IPS-18c (cell line): ENCODE results near the gene HIVEP2.

Experiments
- H3K4me3 ChIP-seq: 2 replicates; pipeline ENCODE4 v1.7.0; 2013; ENCODE audit warnings: low read depth, mild to moderate bottlenecking, low read length, moderate library complexity; ENCODE audit not compliant: insufficient read depth
- H3K9me3 ChIP-seq: one replicate; pipeline ENCODE4 v1.6.1; 2013; ENCODE audit warnings: mild to moderate bottlenecking, low read length, moderate library complexity; ENCODE audit not compliant: control insufficient read depth, insufficient read depth

The HIVEP2 gene

DNA sequence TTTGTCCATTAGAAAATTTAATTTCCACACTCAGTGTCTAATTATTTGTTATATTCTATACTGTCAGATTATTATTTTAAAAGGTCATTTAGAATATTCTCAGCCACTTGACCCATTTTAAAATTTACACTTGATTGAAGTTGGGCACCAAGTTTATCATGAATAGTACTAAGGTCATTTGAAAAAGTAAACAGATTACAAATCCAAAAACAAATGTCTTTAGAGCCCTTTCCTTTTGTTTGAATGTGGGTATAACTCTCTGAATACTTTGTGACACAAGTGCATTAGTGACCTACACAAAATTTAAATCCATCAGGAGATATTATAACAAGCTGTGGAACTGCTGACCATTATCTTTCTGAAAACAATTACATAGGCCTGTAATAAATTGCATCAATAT lies 11.3 kb downstream of the HIVEP2 start:
- H3K9me3 ChIP-seq = no peaks in the 10 kb centered on the region
- H3K4me3 ChIP-seq = no peak overlapping the region

DNA sequence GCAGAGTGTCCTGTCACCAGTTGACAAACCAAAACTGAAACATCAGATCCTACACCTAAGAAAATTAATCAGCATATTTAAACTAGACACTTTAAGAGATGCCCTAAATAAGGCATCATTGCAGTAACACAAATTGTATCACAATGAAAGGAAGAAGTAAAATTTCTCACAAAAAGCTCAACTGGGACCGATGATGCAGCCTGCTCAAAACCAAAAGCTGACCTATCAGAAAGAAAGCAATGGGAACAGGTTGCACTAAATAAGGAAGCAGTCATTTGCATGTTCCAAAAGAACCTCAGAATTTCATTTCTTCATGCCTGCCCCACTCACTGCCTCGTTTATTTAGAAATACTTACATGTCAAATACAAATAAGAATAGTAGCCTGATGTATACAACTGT lies 12.1 kb downstream of the HIVEP2 start:
- Histone ChIP-seq H3K4me3 (no peak overlapping the region), H3K9me3 (no peaks in the 10 kb centered on the region)

DNA sequence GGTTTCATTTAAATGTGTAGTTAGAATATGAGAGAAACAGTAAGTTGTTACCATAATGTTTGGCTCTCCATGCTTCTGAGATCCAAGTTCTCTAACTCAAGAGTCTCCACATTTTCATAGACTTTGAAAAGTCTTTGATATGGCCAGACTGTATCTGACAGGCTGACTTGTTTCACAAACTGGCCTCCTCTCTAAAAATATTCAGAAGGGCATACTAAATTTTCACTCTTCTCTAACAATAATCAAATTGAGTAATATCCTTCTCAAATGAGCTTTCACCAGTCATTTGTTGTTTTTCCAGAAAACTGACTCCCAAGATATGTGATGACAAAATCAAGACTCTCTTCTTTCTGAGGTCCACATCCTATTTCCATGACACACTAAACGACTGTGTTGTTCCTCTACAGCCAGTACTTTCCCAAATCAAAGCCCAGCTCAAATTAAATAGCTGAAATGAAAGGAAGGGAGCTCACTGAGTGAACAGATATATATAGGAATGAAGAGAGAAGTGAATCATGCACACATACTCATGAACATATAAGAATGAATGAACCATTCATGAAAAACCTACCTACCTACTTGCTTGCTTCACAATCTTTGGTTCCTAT lies 15.1 kb downstream of the HIVEP2 start:
- Histone ChIP-seq H3K9me3 (no peaks in the 10 kb centered on the region), H3K4me3 (no peak overlapping the region)

DNA sequence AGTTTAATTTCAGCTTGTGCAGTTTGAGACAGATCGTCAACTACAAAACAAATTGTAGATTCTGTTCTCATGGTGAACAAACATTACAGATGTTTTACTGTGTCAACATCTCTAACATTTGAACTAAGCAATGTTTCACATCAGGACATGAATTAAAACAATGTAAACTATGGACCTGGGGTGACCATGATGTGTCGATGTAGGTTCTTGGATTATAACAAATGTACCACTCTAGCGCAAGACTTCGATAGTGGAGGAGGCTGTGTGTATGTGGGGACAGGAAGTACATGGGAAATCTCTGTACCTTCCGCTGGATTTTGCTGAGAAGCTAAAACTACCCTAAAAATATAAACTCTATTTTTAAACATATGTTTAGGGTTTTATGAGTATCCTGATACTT lies 17.1 kb downstream of the HIVEP2 start:
- Histone ChIP-seq H3K9me3 (no peaks in the 10 kb centered on the region), H3K4me3 (no peak overlapping the region)

DNA sequence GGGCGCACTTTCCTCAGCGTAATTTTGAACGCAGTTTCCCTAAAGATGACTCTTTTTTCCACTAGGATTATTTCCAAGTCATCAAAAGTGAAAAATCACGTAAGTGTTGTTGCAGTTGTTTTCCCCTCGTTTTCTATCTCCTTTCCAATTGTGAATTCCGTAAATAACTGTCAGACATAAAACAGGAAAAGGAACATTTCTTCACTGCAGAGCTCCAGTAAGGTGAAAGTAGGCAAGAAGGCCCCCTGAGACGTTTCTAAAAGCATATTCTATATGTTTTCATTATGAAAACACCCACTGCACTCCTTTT lies 17.8 kb downstream of the HIVEP2 start:
- Histone ChIP-seq H3K4me3 (peak overlapping the region; percentile 62; the same call in 1 of the 2 replicates), H3K9me3 (no peaks in the 10 kb centered on the region)

DNA sequence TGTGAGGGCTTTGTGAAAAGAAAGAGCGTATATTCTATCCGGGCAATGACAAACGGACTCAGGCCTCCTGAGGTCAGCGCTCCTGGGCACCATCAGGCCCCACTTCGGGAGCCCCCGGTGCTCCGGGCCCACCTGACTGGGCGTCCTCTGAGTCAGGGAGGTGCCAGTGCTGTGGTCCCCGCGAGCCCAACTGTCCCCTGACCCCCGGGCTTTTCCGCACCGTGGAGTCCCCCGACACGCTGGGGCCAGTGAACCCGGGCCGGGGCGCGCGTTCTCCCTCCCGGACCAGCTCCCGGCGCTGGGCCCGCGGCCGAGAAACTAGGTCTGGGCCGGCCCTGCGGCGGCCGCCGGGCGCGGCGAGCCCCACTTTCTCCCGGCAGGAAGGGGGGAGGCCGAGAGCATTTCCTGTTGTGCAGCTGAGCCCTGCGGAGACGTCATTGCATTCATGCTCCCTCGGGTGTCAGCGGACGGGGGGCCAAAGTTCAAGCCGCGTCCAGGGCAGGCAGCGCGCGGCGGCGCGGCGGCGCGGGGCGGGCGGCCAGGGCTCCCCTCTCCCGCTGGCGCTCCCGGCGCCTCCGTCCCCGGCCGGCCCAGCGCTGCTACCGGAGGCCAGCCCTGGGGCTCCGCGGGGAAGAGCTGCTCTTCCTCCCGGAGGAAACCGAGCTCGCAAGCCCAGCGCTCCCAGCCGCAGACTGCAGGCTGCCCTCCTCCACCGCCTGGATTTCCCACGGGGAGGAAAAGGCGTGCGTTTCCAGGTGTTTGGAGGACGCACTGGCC lies 18.3 kb downstream of the HIVEP2 start:
- Histone ChIP-seq H3K9me3 (no peaks in the 10 kb centered on the region), H3K4me3 (peak overlapping the region; percentile 62)

DNA sequence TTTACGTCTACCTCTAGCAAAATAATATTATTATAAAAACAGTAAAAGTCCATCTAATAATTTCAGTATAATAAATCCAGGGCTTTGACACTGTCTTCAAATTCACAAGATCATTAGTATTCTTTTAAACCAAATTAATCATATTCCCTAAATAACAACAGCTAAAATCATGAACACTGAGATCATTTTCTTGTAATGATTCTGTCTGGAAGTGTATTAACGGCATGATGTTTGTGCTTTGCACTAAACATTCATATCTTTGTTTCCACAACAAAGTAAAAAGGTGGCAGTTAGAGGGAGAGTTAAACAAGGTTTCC lies 18.8 kb downstream of the HIVEP2 start:
- no peak overlapping the region; the same call in 1 of the 2 replicates for H3K4me3 ChIP-seq

DNA sequence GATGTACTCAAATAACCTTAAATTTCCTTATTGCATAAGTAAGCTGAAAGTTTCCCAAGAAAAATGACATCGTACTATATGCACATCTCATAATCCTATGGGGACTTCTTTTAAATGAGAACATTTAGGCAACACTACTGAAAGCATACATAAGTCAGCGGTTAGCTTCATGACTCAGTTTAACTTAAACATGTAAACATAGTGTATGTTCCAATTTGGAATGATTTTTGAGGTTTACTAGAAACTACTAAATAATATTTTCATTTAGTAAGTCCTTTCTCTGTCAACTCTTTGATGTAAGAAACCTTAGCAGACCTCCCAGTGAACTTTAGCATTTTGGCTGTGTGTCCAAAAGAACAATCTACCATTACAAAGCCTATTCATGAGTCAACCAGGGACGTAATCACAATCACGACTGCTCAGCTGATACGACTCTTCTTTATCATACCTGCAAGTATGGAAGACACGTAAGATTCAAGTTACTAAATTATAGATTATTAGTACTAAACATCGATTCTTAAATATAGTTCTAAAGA lies 19.3 kb downstream of the HIVEP2 start:
- Histone ChIP-seq H3K9me3 (no peaks in the 10 kb centered on the region), H3K4me3 (no peak overlapping the region)

More for the DNA sequence above, 18.8 kb downstream of the HIVEP2 start:
- no peaks in the 10 kb centered on the region for H3K9me3 ChIP-seq

DNA sequence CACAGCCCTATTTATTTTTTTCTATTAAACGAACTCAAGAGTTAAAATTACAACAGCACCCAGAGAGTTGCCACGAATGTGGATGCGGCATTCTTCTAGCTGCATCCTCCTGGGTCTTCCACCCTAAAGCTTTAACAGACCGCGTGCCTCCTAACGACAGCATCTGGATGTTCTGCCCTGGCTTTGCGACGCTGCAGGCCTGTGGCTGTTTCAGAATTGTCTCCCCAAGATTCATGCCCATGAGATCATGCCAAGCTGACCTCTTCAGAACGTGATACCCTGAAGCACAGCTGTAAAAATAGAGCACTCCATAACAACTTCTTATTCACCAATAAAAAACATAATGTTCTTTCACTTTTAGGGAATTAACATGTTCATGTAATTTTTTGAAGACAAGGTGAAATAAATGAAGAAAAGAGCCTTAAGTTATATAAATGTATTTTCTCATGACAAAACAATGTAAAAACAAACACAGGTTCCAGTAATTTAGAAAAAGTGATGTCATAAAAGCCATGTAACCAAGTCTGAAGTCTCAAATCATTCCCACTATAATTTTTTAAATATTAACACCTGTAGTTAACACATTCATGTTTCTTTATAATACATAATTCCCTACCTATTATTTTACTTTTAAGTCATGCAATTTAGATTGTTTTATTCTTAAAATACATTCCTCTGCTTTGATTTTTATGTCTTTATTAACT lies 26.5 kb downstream of the HIVEP2 start:
- H3K9me3 ChIP-seq = peaks cover under 1% of the 10 kb centered on the region
- no peak overlapping the region for H3K4me3 ChIP-seq

DNA sequence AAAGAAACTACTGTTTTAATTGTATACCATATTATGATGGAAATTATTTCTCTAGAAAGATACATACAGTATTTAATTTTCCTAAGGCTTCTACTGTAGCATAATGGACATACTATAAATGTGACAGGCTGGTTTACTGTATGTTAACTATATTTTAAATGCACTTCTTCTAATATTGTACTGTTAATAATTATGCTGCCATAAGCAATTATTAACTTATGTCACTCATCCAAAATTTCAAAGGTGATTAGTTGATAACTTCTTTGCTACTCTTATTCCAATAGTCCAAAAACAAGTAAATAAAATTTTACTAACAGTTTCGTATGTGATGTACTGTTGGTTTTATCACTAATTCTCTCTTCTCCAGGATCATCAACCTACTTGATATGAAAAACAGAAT lies 28.1 kb downstream of the HIVEP2 start:
- Histone ChIP-seq H3K9me3 (peaks cover 4% of the 10 kb centered on the region), H3K4me3 (no peak overlapping the region)

DNA sequence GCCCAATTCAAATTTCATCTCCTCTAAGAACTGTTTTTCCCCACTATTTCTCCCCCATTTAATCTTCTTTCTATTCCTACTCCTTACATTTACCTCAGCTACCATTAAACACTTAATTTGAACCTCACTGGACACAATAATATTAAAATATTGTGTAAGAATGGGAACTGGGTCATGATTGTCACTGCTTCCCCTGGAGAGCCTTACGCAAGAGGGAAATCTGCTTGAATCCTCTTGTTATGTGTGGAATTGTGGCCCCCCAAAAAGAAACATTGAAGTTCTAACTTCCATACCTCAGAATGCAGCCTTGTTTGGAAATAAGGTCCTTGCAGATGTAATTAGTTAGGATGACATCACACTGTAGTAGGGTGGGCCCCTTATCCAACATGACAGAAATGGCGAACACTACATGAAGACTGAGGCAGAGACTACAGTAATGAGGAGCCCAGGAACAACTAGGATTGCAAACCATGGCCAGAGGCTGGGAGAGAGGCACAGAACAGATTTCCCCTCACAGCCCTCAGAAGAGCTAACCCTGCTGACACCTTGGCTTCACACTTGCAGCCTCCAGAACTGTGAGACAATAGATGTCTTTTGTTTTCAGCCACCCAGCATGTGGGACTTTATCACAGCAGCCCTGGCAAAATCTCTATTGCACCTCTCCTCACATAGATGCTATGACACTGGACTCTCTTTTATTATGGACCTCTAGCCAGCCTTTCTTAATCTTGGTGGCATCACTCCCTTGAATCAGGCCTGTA lies 29.9 kb downstream of the HIVEP2 start:
- Histone ChIP-seq H3K9me3 (peaks cover 4% of the 10 kb centered on the region), H3K4me3 (no peak overlapping the region)

DNA sequence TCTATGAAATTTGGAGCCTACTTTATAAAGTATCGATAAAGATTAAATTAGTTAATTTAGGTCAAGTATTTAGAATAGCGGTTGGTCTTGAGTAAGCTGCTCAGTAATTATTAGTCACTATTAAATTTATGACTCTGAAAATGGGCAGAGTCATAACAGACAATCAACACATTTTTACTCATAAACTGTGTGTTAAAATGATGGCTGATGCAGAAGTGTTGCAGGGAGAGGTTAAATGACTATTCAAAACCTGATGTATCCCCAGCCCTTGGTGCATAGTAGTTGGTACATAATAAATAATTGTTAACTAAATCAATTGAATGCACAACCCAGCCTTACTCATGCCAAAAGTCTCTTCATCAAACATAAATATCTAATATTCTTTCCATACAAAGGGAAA lies 30.6 kb downstream of the HIVEP2 start:
- H3K4me3 ChIP-seq = no peak overlapping the region
- H3K9me3 ChIP-seq = peaks cover 4% of the 10 kb centered on the region

DNA sequence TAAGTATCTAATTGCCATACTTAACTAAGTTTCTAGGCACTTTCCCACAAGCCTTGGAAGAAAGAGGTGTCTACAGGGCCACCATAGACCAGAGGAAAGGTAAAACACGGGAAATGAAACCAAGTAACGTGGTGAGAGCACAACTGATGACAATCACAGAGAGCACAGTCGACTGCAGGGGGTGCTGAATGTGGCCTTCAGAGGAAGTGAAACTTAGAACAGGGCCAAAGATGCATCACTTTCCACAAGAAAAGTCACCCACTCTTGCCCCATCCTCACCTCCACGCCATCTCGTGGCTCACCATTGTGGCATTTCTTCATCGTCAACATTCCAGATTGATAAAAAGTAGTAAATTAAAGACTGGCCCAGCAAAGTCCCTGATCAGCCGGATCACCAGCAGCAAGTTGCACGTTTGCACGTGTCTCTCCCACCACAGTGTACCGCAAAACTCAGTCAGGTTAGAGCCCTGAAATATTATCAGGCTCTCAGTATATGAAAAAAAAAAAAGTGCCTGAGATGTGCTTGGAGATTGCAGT lies 31.4 kb downstream of the HIVEP2 start:
- H3K4me3 ChIP-seq = no peak overlapping the region
- peaks cover 4% of the 10 kb centered on the region for H3K9me3 ChIP-seq

DNA sequence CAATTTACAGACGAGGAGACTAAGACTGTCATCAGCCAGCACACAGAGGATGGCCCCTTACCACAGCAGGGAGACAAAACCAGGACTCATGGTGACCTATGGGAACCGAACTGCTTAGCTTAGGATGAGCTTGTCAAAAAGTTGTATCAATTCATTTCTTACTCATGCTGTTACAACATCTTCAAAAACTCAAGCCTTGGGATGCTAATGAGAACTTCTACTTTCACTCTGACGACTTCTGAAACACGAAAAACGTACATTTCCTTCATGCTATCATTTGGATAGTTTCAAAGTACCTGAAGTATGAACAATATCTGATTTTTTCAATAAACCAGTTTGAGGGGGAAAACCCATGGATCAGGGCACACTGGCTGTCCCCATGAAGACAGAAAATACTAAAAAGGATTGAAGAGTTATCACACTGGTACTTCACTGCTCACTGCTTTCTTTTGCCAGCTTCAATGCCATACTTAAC lies 31.9 kb downstream of the HIVEP2 start:
- Histone ChIP-seq H3K4me3 (no peak overlapping the region), H3K9me3 (peaks cover 4% of the 10 kb centered on the region)

DNA sequence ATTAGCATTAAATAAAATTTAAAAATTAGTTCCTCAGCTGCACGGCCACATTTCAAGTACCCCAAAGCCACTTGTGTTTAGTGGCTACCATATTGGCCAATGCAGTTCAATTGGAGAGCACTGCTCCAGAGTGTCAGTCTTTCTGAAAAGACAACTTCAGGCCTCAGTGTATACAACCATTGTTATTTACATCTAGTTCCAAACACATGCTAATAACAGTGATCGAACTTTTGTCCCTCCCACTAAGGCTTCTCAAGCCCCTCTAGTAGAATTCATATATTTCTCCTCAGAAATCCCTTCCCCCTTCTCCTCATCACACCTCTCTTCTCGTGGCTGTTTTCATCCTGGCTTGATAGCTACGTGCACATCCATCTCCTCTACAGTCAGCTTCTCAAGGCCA lies 32.9 kb downstream of the HIVEP2 start:
- Histone ChIP-seq H3K4me3 (peak overlapping the region; percentile 17; the same call in 1 of the 2 replicates), H3K9me3 (peaks cover 4% of the 10 kb centered on the region)

DNA sequence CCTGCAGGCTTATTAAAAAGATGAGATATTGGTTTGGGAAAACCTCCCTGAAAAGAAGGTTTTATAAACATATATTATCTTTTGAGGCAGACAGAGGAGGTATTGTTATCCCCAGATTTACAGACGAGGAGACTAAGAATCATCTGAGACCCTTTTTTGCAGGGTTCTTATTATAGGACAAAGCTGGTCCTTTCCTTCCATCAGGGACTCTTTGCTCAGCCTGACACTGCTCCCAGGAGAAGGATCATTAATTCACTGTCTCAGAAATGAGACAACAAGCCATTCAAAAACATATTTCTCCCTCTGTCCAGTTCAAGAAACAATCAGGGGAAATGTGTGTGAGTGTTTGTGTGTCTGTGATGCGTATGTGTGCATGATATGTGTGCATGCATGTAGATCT lies 33.5 kb downstream of the HIVEP2 start:
- no peak overlapping the region for H3K4me3 ChIP-seq
- peaks cover 4% of the 10 kb centered on the region for H3K9me3 ChIP-seq

DNA sequence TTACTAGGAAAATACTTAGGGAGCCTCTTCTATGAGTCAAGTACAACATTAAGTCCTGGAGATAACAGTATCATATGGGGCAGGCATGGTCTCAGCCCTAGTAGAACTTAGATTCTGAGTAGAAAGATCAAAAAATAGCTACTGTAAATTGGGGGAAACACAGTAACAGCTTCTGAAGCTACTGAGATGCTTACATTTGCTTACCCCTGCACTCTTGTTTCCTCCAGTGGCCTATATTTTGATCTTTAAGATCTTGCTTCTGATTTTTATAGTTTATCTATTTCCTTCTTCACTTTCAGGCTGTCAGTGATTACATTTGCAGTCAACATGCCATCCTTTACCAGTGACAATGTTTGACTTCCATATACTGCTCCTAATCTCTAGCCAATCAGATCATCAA lies 35.3 kb downstream of the HIVEP2 start:
- Histone ChIP-seq H3K4me3 (no peak overlapping the region), H3K9me3 (peaks cover 4% of the 10 kb centered on the region)
